BJ (cell line): ENCODE results near the gene FIBIN. TPM values are rescaled to one million over a fixed set of nuclear protein-coding genes. Genes with fewer than 3 reads are reported as not detected.

ENCODE experiments used
- CTCF ChIA-PET: fragments of 350-600 bp; formaldehyde crosslinking; extraction: SDS; loops from one replicate; lab custom pipeline; 2021; ENCODE audit warnings: antibody characterized with exemption, inconsistent platforms; lab: Yijun Ruan, JAX
- POLR2A ChIA-PET: fragments of 300-600 bp; sonication (Branson Sonifier 250); formaldehyde crosslinking; extraction: SDS; loops from one replicate; lab custom pipeline; 2021; ENCODE audit warnings: antibody characterized with exemption; lab: Charles Lee
- DNase-seq: peaks from one replicate; pipeline ENCODE4 v3.0.0-alpha.2; 2011; ENCODE audit warnings: low read depth
- H3K27me3 ChIP-seq: 2 replicates; pipeline ENCODE4 v1.6.0; 2011; ENCODE audit warnings: low read length; ENCODE audit not compliant: control insufficient read depth, insufficient read depth
- H3K36me3 ChIP-seq: 2 replicates; pipeline ENCODE4 v1.5.1; 2011; ENCODE audit warnings: low read length; ENCODE audit not compliant: control insufficient read depth, insufficient read depth
- H3K4me3 ChIP-seq: 2 replicates; pipeline ENCODE4 v1.5.1; 2011; ENCODE audit warnings: low read depth, mild to moderate bottlenecking, control low read depth, low read length
- polyA plus RNA-seq: library from polyadenylated mRNA; depleted of rRNA; stranded (reverse); fragments of >200 nt; gene quantifications from 2 replicates; pipeline ENCODE4 v1.2.3, GENCODE V29; 2011
- TF ChIP-seq, protein P1 (sequence below): IDR thresholded peaks from 2 replicates; pipeline ENCODE4 v1.5.1; 2011; ENCODE audit warnings: low read depth, mild to moderate bottlenecking, control low read depth, inconsistent platforms, low read length, moderate library complexity; ENCODE audit not compliant: insufficient read depth

Gene FIBIN
- polyA plus RNA-seq, 1 experiment, result 24.7 TPM

GRCh38 chr11:27024865-27025264 is 31.0 kb downstream of the FIBIN start:
- no peak for DNase-seq
- Histone ChIP-seq H3K27me3 (0 out of 2 replicates have a peak, but pooled peaks cover 1% of the 10 kb centered on the region), H3K36me3 (no peaks in the 10 kb centered on the region), H3K4me3 (no peak overlapping the region)
- ChIA-PET CTCF (no interaction called here), POLR2A (no interaction called here)
- TF ChIP-seq, protein P1, sequence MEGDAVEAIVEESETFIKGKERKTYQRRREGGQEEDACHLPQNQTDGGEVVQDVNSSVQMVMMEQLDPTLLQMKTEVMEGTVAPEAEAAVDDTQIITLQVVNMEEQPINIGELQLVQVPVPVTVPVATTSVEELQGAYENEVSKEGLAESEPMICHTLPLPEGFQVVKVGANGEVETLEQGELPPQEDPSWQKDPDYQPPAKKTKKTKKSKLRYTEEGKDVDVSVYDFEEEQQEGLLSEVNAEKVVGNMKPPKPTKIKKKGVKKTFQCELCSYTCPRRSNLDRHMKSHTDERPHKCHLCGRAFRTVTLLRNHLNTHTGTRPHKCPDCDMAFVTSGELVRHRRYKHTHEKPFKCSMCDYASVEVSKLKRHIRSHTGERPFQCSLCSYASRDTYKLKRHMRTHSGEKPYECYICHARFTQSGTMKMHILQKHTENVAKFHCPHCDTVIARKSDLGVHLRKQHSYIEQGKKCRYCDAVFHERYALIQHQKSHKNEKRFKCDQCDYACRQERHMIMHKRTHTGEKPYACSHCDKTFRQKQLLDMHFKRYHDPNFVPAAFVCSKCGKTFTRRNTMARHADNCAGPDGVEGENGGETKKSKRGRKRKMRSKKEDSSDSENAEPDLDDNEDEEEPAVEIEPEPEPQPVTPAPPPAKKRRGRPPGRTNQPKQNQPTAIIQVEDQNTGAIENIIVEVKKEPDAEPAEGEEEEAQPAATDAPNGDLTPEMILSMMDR, result no peak

GRCh38 chr11:27025312-27025955 is 31.5 kb downstream of the FIBIN start:
- ChIA-PET CTCF (no interaction called here), POLR2A (no interaction called here)
- TF ChIP-seq, protein P1, result no peak
- H3K36me3 ChIP-seq, result no peaks in the 10 kb centered on the region
- 0 out of 2 replicates have a peak, but pooled peaks cover 1% of the 10 kb centered on the region for H3K27me3 ChIP-seq
- no peak for DNase-seq
- H3K4me3 ChIP-seq, result no peak overlapping the region

DNA sequence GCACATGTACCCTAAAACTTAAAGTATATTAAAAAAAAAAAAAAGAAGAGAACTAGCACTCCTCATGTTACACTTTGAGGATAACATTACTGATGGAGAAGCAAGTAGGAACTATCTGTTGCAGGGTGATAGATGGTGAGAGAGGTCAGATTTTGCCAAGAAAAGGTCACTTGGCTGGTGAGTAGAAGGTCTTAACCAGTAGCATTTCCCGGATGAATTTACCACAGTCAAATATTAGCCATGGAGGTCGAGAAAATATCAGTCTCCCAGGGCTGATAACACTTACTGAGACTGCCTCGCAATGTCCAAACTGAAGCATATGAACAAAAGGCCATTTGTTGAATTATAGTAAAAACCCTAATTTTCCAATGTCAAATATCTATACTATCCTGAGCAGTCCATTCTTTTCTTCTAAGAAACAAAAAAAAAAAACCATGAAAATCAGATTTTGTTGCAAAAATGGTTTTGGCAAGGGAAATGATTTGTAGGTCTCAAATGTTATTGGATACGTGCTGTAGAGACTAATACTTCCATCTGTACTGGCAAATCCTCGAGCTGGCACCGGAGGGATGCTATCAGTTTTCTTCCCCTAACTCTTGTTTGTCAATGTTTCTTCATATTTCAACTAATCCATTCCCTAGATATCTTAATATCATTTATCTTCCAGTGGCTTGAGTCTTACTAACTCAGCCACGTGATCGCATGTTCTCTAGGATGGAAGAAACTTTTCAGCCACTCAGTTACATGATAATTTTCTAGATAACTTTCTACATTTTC is 32.2 kb downstream of the FIBIN start:
- TF ChIP-seq, protein P1, result no peak
- Histone ChIP-seq H3K4me3 (no peak overlapping the region), H3K36me3 (no peaks in the 10 kb centered on the region), H3K27me3 (0 out of 2 replicates have a peak, but pooled peaks cover 1% of the 10 kb centered on the region)
- CTCF ChIA-PET, result no interaction called here
- no peak for DNase-seq
- POLR2A ChIA-PET, result no interaction called here

DNA sequence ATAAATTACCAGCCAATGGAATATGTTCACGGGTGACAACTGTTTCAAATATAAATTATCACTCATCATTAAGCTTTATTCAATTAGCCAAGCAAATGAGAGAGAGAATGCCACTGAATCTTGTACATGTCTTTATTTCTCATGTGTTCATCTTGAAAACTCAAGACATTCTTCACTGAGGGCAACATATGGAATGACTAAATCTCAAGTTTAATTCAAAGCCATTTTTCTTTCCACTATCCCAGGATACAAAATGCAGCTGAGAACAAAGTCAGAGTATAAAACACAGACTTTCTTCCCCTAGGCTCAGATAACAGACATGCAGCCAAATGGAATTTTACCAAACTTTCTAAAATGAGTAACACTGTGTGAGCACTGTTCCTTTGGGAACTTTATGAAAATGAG is 34.7 kb downstream of the FIBIN start:
- H3K27me3 ChIP-seq, result 0 out of 2 replicates have a peak, but pooled peaks cover 1% of the 10 kb centered on the region
- POLR2A ChIA-PET, result no interaction called here
- no peak overlapping the region for H3K4me3 ChIP-seq
- CTCF ChIA-PET, result no interaction called here
- DNase-seq, result no peak
- TF ChIP-seq, protein P1, result no peak
- H3K36me3 ChIP-seq, result no peaks in the 10 kb centered on the region

- H3K4me3 ChIP-seq, result no peak overlapping the region
- POLR2A ChIA-PET, result no interaction called here
- no peaks in the 10 kb centered on the region for H3K27me3 ChIP-seq
- TF ChIP-seq, protein P1, result no peak
- H3K36me3 ChIP-seq, result no peaks in the 10 kb centered on the region
- CTCF ChIA-PET, result no interaction called here
- no peak for DNase-seq
These were observed 36.1 kb downstream of the FIBIN start for GRCh38 chr11:27029966-27030365.
